Measurements from ENCODE around the gene RHBDF1. TPM values are rescaled to one million over a fixed set of nuclear protein-coding genes. Genes with fewer than 3 reads are reported as not detected.
A peak's percentile ranks its signal among the peaks of the same experiment; 100 is the strongest.

RHBDF1 gene
- total RNA-seq, 1 donor from 2014 or later, result 29.1 TPM

DNA sequence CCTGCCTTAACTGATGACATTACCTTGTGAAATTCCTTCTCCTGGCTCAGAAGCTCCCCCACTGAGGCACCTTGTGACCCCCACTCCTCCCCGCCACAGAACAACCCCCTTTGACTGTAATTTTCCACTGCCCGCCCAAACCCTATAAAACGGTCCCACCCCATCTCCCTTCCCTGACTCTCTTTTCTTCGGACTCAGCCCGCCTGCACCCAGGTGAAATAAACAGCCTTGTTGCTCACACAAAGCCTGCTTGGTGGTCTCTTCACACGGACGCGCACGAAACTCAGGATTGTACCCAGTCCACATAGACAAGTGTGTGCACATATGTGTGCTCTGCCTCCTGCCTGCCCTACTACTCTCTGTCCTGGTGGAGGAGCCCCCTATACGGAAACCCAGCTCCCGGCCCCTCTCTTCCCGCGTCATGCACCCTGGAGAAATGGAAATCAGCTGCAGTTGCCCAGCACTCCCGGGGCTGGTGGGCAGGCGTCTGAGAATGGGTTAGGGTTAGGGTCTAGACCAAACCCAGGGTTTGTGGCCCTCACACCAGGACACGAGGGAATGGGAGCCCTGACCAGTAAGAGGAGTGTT lies 2.4 kb upstream of the RHBDF1 start:
- DNase-seq, result no peak

DNA sequence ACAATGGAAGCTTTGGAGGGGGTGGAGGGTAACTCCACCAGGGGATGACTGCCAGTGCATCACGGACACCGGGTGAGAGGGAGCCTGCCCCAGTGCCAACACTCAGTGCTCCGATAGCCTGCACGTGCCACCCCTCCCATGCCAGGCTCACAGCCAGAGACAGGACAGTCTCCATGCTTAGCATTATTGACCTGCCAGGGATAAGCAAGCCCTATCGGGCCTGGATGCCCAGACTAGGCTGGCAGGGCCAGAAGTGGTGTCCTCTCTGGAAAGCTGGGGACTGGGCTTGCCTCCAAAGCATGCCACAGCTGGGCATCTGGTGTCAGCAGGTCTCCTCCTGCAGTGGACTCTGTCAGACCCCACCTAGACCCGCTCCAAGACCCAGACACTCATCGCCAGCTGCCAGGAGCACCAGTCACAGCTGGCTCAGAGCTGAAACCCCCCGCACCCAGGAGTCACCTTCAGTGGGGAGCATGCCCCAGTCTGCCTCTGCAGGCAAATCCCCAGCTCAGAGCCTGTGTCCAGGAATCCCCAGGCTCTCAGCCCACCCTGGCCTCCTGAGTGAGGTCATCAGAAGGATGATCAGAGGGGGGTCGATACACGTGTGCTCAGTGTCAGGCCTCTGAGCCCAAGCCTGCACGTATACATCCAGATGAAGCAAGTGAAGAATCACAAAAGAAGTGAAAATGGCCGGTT lies 1.8 kb upstream of the RHBDF1 start:
- no peak for DNase-seq

DNA sequence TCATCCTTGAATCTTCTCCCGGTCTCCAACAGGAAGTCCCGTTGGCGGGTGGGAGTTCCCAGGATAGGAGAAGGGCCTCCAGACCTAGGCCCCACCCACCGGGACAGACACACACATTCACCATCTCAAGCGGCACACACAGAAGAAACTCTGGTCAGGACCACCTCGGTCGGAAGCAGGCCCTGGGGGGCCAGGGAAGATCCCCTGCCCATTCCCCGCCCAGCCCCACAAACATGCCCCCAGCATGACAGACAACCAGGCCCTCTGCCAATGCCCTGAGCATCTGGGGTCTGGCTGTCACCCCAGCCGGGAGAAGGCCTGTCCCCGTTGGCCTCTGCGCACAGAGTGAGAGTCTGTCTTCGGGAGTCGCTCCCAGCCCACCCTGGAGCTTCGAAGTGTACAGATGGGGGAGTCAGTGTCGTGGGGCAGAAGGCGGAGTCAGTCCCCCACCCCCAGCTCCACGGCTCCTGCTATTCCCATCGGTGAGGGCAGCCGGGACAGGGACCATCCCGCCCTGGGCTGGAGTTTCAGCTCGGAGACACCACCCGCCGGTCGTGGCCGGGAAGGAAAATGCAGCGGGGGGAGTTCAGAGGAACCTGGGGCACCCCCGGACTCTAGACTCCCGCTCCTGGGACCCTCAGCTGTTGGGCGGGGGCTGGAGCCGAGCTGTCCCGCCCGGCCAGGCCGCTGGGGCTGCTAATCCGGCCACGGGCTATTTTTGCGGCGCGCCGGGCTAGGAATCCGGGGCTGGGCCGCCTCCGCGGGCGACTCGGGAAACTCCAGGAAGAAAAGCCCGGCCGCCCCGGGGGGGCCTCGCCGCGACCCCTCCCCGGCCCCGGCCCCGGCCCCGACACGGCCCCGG lies 660 bp downstream of the RHBDF1 start:
- peak; percentile 79 for DNase-seq

DNA sequence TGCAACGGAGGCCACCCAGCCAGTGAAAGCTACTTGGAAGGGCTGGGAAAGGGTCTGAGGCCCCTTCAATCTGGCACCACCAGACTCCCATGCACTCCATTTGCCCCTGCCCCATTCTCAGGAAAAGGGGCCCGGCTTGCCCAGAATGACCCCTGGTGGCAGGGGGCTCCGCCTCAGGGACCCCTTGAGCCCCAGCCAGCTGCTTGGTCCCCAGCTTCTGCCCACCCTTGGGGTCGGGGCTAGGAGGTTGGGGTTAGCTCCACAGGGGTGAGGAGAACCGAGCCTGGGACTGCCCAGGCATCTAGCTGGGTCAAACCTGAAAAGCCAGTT lies 1.3 kb downstream of the RHBDF1 start:
- DNase-seq, result no peak

DNA sequence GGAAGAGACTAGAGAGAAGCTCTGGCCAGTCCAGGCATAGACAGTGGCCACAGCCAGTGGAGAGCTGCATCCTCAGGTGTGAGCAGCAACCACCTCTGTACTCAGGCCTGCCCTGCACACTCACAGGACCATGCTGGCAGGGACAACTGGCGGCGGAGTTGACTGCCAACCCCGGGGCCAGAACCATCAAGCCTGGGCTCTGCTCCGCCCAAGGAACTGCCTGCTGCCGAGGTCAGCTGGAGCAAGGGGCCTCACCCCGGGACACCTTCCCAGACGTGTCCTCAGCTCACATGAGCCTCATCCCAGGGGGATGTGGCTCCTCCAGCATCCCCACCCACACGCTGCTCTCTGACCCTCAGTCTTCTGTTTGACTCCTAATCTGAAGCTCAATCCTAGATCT lies 3.2 kb downstream of the RHBDF1 start:
- no peak for DNase-seq

DNA sequence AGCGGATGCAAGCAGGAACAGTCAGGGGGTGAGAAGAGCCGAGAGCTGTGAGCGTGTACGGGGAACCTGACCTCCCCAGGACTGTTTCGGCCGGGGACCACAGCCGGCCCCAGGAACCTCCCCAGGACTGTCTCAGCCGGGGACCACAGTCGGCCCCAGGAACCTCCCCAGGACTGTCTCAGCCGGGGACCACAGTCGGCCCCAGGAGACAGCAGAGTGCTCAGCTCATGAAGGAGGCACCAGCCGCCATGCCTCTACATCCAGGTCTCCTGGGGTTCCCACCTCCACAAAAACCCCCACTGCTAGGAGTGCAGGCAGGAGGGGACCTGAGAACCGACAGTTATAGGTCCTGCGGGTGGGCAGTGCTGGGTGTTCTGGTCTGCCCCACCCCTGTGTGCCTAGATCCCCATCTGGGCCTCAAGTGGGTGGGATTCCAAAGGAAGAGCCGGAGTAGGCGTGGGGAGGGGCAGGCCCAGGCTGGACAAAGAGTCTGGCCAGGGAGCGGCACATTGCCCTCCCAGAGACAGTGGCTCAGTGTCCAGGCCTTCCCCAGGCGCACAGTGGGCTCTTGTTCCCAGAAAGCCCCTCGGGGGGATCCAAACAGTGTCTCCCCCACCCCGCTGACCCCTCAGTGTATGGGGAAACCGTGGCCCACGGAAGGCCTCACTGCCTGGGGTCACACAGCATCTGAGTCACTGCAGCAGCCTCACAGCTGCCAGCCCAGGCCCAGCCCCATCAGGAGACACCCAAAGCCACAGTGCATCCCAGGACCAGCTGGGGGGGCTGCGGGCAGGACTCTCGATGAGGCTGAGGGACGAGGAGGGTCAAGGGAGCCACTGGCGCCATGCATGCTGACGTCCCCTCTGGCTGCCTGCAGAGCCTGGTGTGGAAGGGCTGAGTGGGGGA lies 4.3 kb downstream of the RHBDF1 start:
- no peak for DNase-seq

DNA sequence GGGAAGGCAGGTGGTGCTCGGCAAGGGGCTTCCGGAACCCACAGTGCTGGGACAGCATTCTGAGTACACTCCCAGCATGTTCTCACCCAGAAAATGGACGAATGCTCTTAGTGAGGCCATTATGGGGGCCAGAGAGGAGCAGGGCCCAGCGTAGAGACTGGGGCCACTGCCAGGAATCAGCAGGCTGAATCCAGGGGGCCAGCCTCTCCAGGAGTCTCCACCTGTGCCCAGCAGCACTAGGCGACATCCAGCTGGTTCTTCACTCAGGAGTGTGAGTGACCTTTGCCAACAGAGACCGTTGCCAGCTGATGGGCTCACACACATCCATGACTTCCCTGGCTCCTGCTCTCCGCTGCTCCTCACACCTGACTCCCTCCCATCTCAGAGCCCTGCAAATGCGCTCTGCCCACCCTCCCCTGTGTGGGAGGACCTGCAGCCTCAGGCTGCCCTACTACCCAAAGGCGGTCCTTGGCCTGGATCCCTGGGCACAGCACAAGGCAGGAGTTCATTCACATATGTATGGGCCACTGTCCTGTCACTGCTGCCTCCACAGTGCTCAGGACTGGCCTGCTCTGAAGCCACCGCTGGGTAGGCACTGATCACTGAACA lies 5.1 kb downstream of the RHBDF1 start:
- no peak for DNase-seq

DNA sequence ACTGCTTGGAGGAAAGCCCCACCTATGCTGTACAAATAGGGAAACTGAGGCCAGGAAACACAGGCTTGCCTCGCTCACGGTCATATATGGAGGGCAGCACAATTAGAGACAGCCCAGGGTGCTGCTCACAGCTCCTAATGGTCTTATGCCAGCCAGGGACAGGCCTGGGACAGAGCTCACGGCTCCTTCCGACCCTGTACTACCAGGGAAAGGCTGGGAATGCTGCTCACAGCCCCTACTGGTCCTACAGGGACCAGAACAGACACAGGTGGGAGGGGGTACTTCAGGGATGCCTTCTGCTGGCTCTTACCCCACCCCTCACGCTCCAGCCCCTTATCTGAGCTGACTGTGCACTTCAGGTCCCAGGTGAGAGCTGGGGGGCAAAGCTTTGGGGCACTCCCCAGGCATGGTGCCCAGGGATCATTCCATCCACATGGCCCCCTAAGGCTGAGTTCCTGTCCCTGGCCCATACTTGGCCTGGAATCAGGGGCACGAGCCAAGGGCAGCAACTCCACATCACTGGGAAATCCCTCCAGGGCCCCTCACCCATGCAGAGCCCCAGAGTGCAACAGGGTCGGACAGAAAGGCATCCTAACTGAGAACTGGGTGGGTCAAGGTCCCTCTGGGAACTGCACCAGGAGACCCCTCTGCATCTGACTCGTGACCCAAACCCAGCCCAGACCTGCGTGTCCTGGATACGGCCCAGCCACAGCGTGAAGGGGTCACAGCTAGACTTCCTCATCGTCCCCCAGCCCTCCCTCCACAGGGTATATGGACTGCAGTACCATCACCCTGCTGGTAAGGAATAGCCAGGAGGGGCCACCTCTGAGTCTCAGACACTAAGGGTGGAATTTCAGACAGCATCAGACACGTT lies 5.9 kb downstream of the RHBDF1 start:
- DNase-seq, result no peak

DNA sequence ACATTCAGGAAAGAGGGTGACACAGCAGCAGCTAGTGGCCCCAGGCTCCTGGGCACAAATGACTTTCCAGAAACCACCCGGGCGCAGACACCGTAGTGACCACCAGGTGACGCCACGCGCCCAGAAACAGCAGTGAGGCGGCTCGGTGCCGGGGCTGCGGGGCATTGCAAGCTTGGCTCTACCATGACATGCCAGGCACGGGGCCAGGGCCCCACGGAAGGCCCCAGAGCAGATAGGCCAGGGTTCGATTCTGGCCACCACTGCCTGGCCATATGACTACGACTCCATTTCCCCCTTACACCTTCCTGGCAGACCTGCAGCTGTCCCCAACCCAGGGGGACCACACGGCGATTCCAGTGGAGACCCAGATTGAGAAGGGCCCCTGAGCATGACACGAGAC lies 6.7 kb downstream of the RHBDF1 start:
- DNase-seq, result no peak

DNA sequence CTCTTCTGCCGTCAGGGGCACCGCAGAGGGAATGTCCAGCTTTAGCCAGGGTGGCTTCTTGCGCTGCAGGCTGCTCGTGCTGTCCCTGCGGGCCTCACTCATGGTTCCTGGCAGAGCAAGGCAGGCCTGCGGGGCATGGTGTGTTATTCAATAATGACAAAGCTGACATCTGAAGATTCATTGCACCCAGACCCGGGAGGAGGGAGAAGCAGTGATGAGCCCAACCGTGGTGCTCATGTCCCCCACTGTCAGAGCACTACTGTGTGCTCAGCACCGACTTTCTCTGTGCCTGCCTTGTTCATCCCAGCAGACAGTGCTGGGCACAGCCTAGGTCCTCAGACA lies 7.5 kb downstream of the RHBDF1 start:
- no peak for DNase-seq

DNA sequence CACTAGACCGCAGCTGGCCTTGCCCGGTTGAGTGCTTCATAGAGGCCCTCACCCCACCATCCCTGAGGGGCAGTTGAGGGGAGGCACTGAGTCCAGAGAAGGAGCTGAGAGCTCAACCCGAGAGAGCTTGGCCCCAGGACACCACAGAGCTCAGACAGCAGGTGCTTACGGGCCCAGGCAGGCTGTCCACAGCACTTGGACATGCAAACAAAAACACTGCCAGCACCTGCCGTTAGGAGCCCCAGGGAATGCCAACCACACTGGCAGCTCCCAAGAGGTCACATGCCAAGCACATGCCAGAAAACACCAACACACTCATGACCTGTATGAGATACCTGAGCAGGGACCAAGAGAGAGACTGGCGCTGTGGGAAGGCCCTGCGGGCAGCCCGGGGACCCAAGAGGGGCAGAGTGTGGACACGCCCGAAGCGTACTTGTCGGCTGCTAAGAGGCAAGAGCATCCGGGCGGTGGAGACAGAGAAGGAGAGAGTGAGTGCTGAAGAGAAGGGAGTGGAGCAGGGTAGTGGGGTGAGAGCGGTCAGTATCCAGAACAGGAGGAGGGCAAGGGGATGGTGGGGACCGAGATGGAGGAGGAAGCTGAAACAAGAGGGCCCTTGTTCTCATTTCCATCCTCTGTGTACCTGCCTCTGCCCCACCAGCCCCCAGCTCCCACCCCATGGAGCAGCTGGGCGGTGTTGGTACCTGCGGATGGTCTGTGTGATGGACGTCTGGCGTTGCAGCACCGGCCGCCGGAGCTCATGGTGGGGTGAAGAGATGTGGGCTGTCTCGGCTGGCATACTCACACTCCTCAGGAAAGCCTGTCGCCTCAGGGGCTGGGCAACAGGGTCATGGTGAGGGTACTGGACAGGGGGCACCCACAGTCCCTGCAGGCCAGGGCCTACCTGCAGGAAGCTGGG lies 8.2 kb downstream of the RHBDF1 start:
- DNase-seq, result no peak

DNA sequence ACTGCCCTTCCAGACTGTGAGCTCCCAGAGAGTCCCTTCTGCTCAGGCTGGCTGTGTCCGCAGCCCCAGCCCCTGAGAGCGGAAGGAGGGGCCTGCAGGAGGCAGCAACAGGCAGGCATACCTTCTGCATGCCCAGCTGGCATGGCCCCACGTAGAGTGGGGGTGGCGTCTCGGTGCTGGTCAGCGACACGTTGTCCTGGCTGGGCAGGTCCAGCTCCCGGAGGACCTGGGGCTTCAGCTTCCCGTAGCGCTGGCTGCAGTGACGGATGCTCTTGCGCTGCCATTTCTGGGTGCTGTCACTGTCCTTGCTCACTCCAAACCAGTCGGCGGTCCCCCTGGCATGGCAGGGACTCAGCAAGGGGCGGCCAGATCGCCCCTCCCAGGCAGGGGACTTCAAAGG lies 9.0 kb downstream of the RHBDF1 start:
- DNase-seq, result no peak

DNA sequence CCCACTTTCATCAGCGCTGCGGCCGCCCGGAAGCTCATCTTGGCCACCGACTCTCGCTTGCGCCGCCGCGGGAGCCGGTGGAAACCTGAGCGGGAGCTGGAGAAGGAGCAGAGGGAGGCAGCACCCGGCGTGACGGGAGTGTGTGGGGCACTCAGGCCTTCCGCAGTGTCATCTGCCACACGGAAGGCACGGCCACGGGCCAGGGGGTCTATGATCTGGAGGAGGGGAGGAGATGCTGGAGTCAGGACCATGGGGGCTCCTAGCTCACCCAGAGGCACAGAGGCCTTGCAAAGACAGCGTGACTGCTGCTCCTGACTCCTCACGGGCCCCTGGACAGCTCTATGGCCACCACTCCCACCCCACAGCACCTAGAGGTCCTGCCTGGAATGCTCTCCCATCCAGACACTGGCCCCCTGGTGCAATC lies 9.5 kb downstream of the RHBDF1 start:
- no peak for DNase-seq

DNA sequence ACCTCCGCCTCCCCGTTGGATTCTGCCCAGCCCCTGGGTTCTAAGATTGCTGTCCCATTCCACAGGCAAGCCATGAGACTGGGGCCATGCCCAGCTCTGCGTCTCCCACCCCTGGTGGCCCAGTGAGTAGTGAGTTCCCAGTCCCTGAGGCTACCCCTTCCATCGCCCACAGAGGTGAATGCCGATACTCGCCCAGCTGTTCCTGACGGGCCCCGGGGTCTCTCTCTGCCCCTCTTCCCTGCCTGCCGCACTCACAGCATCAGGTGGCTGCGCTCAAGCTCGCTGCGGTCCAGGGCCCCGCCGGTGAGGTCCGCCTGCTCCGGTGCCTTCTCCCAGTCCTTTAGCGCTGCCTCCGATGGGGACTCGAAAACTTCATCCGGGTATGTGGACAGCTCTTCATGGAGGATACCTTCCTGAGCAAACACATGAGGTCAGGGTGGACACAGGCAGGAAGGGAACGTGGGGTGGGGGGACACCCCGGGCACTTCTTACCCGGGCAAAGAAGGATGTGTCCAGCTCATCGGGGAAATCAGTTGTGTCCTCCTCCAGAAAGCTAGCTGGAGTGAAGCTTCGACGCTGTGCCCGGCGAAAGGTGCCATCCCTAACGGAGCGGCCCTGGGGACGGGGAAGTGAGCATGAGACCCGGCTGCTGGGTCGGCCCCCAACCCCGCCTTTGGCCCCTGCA lies 10.0 kb downstream of the RHBDF1 start:
- DNase-seq, result no peak

DNA sequence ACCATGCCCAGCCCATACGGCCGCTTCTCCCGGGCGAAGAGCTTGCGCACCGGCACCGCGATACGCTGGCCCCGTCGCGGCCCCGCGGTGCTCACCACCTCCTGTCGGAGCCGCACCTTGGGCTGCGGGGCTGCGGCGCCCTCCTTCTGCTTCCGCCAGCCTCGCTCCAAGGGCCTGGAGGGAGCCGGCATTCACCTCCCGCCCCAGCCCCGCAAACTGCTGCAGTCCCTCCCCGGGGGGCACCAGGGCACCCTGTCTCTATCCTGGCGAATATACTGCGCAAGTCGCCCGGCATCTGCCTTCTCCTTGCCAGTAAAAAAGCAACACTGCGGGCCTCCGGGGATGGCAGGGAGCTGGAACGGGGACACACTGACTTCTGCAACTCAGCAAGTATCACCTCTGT lies 10.6 kb downstream of the RHBDF1 start:
- no peak for DNase-seq

DNA sequence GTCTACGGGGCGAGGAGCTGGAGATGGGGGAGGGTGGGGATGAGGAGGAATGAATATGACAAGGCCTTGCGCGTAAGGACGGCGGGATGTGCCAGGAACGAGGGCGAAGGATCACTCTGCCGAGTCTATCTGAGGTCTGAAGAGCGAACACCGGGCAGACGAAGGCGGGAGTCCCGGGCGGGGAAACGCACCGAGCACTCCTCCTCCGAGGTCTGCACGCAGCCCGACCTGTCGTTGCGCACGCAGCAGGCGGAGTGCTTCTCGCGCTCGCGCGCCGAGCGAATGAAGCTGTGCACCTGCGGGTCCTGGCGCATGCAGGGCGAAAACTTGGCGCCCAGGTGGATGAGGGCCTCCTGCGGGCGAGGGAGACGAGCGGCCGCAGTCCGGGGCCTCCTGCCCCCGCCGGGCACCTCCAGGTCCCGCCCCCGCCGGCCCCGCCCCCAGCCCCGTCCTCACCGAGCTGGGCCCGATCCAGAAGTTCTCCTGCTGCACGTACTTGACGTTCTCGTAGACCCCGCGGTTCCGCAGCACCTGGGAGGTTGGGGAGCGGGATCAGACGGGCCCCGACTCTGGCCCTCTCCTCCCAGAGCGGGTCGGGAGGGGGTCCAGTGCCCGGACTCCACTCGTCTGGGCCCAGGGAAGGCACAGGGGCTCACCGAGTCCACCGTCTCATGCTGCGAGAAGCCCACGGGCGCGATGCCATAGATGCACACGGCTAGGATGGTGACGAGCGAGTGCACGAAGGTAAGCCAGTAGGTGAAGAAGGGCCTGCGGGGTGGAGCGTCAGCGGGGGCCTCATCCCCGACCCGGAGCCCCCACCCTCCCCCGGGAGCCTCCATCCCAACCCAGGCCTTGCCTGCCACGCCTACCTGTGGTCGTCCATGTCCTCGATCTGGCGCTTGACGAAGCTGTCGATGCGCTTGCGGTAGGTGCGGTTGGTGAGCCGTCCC lies 11.2 kb downstream of the RHBDF1 start:
- DNase-seq, result no peak

DNA sequence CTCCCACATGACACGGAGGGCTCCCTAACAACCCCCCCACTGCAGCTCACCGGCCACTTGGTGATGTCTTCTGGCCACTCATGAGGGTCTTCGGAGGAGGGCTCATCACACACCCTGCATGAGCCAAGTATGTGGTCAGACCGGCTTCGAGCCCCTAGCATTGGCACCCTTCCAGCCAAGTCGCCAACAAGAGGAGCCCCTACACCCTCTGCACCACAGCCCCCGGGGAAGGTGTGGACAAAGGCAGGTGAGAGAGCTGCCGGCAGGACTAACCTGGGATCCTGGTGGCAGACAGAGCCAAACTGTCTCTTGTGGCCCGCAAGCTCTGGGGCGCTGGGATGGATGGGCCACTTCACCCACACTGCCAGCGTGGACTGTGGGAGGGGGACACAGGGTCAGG lies 12.3 kb downstream of the RHBDF1 start:
- DNase-seq, result no peak

DNA sequence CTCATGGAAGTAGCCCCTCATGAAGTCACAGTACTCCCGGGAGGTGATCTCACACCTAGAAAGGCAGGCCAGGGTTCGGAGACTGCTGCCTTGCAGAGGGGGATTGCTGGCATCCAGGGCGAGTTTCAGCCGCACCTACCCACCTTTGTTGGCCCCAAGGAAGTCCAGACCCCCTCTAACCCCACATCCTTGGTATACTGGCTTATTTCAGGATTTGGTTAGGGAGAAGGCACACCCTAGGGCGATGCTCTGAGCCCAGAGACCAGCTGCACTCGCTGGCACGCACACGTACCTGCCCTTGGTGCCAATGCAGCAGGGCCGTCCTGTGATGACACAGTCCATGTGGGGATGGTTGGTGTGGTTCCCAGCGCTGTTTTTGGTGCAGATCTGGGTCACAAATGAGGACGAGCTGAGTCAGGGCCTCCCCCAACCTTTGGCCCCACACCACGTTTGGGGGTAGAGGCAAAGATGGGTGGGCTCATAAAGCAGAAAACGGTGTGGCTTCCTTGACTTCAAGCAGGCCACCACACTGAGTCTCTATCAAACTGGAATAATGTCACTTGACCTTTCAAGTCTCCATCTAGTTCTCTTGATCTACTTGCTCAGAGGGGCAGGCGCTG lies 12.9 kb downstream of the RHBDF1 start:
- no peak for DNase-seq

Measured in skin of body (tissue), 2 donors.